Fibroblast of peridontal ligament (primary cell): ENCODE results near the gene GATB.
A peak's percentile ranks its signal among the peaks of the same experiment; 100 is the strongest.

Experiments
- DNase-seq: peaks from one replicate; pipeline ENCODE4 v3.0.0-alpha.2; 2010; ENCODE audit errors: extremely low read depth

GATB gene

GRCh38 chr4:151760712-151761661 is at the start of gene GATB:
Gene GATB, minus strand, starts transcription at chr4:151761007. Its CDS starts 25 bp downstream, at chr4:151760982.
- peak; percentile 97 for DNase-seq

- no peak for DNase-seq
These were observed 49.7 kb upstream of the GATB start for GRCh38 chr4:151810476-151810875.

GRCh38 chr4:151809716-151810115 is 48.9 kb upstream of the GATB start:
- DNase-seq = no peak

GRCh38 chr4:151808542-151808941 is 47.7 kb upstream of the GATB start:
- DNase-seq = no peak

- DNase-seq = no peak
These were observed 47.3 kb upstream of the GATB start for GRCh38 chr4:151808120-151808529.

GRCh38 chr4:151807220-151807619 is 46.4 kb upstream of the GATB start:
- no peak for DNase-seq

- peak; percentile 73 for DNase-seq
These were observed 45.7 kb upstream of the GATB start for GRCh38 chr4:151806511-151806927.

- peak; percentile 46 for DNase-seq
These were observed 44.0 kb upstream of the GATB start for GRCh38 chr4:151804821-151805220.

GRCh38 chr4:151804086-151804630 is 43.4 kb upstream of the GATB start:
- no peak for DNase-seq

GRCh38 chr4:151803246-151803645 is 42.4 kb upstream of the GATB start:
- DNase-seq = no peak

- DNase-seq = peak; percentile 46
These were observed 41.0 kb upstream of the GATB start for GRCh38 chr4:151801547-151802516.

GRCh38 chr4:151799417-151800012 is 38.7 kb upstream of the GATB start:
- no peak for DNase-seq

- DNase-seq = no peak
These were observed 38.0 kb upstream of the GATB start for GRCh38 chr4:151798678-151799416.

- DNase-seq = no peak
These were observed 37.0 kb upstream of the GATB start for GRCh38 chr4:151797853-151798252.

GRCh38 chr4:151797131-151797530 is 36.3 kb upstream of the GATB start:
- peak; percentile 14 for DNase-seq

- DNase-seq = no peak
These were observed 35.3 kb upstream of the GATB start for GRCh38 chr4:151796106-151796505.

GRCh38 chr4:151792995-151793394 is 32.2 kb upstream of the GATB start:
- no peak for DNase-seq

GRCh38 chr4:151792530-151792929 is 31.7 kb upstream of the GATB start:
- DNase-seq = no peak

GRCh38 chr4:151788021-151788420 is 27.2 kb upstream of the GATB start:
- DNase-seq = no peak

GRCh38 chr4:151786158-151786495 is 25.3 kb upstream of the GATB start:
- no peak for DNase-seq
